Body of pancreas (tissue), 4 donors: Measurements from ENCODE around the gene ETV1. TPM values are rescaled to one million over a fixed set of nuclear protein-coding genes. Genes with fewer than 3 reads are reported as not detected.

Experiments used
- ATAC-seq: fragments of 150-250 bp; one replicate; pipeline ENCODE4 v1.9.1; 2016
- DNase-seq, 4 donors: peaks; one replicate each; pipeline ENCODE4 v3.0.0-alpha.2; 2019
- H3K27ac ChIP-seq, 4 donors: fragments of 200-600 bp; sonication (generic); 1 replicate in 3 of 4; 2 replicates in 1 of 4; pipeline versions ENCODE4 v1.5.1 to v1.6.1; 2016 to 2019; ENCODE audit warnings: mild to moderate bottlenecking in 1 of 4, mixed read lengths in 1 of 4, moderate library complexity in 1 of 4
- H3K27me3 ChIP-seq, 2 donors: fragments of 200-600 bp; sonication (generic); one replicate each; pipeline ENCODE4 v1.6.0; 2016; ENCODE audit warnings: mild to moderate bottlenecking in 1 of 2
- H3K36me3 ChIP-seq, 2 donors: fragments of 200-600 bp; sonication (generic); replicated peaks in 1 of 2; 2 replicates each; pipeline ENCODE4 v1.5.1; 2016; ENCODE audit warnings: low read depth in 2 of 2; ENCODE audit not compliant: insufficient read depth in 1 of 2
- H3K4me1 ChIP-seq: fragments of 200-600 bp; sonication (generic); one replicate; pipeline ENCODE4 v1.6.0; 2016
- H3K4me3 ChIP-seq, 2 donors: fragments of 200-600 bp; sonication (generic); 1 replicate in 1 of 2; 2 replicates in 1 of 2; pipeline ENCODE4 v1.5.1; 2016 to 2019
- H3K9me3 ChIP-seq, 3 donors: fragments of 200-600 bp; sonication (generic); 1 replicate in 2 of 3; 2 replicates in 1 of 3; pipeline ENCODE4 v1.5.1; 2016
- CTCF ChIP-seq, 7 experiments: fragments of 450-650 bp in 4 of 7; fragments of 200-600 bp in 3 of 7; sonication (generic) in 3 of 7; IDR thresholded peaks; one replicate each; pipeline ENCODE4 v1.5.1; 2016 to 2019; ENCODE audit warnings: antibody characterized with exemption in 7 of 7
- POLR2A ChIP-seq, 3 donors: fragments of 450-650 bp; IDR thresholded peaks; one replicate each; pipeline ENCODE4 v1.6.1; 2016; ENCODE audit warnings: antibody characterized with exemption in 3 of 3, mild to moderate bottlenecking in 2 of 3
- WGBS, 2 donors: methylation state at CpG; one replicate each; pipeline ENCODE4 v1.1.5; 2017; 5-methylcytosine and 5-hydroxymethylcytosine counted together
- intact Hi-C: fragments of 100-400 bp; cut with DNase I; formaldehyde crosslinking; loops from one replicate; pipeline ENCODE4 v1.15.1; 2023
- total RNA-seq, 2 donors: library from RNA; depleted of rRNA; stranded (reverse); fragments of >200 nt; gene quantifications; one replicate each; pipeline ENCODE4 v1.1.0, GENCODE V29; 2016

Gene ETV1
- total RNA-seq, 2 donors from 2014 or later, result 2.6 TPM

GRCh38 chr7:13897819-13898218 is 91.6 kb downstream of the ETV1 start:
- Histone ChIP-seq H3K27me3 (no peaks in the 10 kb centered on the region), H3K27ac (no peak overlapping the region), H3K9me3 (no peaks in the 10 kb centered on the region), H3K4me1 (peaks cover 7% of the 10 kb centered on the region), H3K4me3 (no peak overlapping the region), H3K36me3 (no peaks in the 10 kb centered on the region)
- intact Hi-C loops, result no loop called here
- ATAC-seq (no peak), DNase-seq (no peak)
- WGBS, 2 donors, result 53 to 69% methylated on average over 2 of the region's 2 CpGs
- TF ChIP-seq POLR2A (IDR thresholded peaks at IDR 0.05) (no peak), CTCF (IDR thresholded peaks at IDR 0.05) (no peak)

- 60 to 79% methylated on average over 4 of the region's 4 CpGs for WGBS, 2 donors
- no peak for ATAC-seq
- DNase-seq, result no peak
- intact Hi-C loops, result no loop called here
- Histone ChIP-seq H3K36me3 (no peaks in the 10 kb centered on the region), H3K9me3 (no peaks in the 10 kb centered on the region), H3K27me3 (no peaks in the 10 kb centered on the region), H3K4me3 (no peak overlapping the region), H3K4me1 (peaks cover 7% of the 10 kb centered on the region), H3K27ac (no peak overlapping the region)
- no peak for TF ChIP-seq CTCF (IDR thresholded peaks at IDR 0.05)
- TF ChIP-seq POLR2A (IDR thresholded peaks at IDR 0.05), result no peak
Measured at GRCh38 chr7:13894954-13895353, 94.5 kb downstream of the ETV1 start.

GRCh38 chr7:13894377-13894776 is 95.1 kb downstream of the ETV1 start:
- Histone ChIP-seq H3K27me3 (no peaks in the 10 kb centered on the region), H3K36me3 (no peaks in the 10 kb centered on the region), H3K9me3 (no peaks in the 10 kb centered on the region), H3K4me1 (peaks cover 2% of the 10 kb centered on the region), H3K4me3 (no peak overlapping the region), H3K27ac (no peak overlapping the region)
- intact Hi-C loops, result no loop called here
- ATAC-seq (no peak), DNase-seq (no peak)
- WGBS, 2 donors, result 67% methylated on average over 2 of the region's 2 CpGs
- TF ChIP-seq POLR2A (IDR thresholded peaks at IDR 0.05) (no peak), CTCF (IDR thresholded peaks at IDR 0.05) (no peak)

GRCh38 chr7:13890793-13891192 is 98.7 kb downstream of the ETV1 start:
- DNase-seq (no peak), ATAC-seq (no peak)
- H3K27ac ChIP-seq, result no peak overlapping the region
- H3K36me3 ChIP-seq, result no peaks in the 10 kb centered on the region
- TF ChIP-seq POLR2A (IDR thresholded peaks at IDR 0.05) (no peak), CTCF (IDR thresholded peaks at IDR 0.05) (no peak)
- intact Hi-C loops, result no loop called here
- WGBS, 2 donors, result 57 to 66% methylated on average over 4 of the region's 4 CpGs
- no peak overlapping the region for H3K4me3 ChIP-seq
- H3K9me3 ChIP-seq, result no peaks in the 10 kb centered on the region
- no peaks in the 10 kb centered on the region for H3K4me1 ChIP-seq
- H3K27me3 ChIP-seq, result no peaks in the 10 kb centered on the region

GRCh38 chr7:13886356-13886755 is 103.1 kb downstream of the ETV1 start:
- no peak overlapping the region for H3K4me3 ChIP-seq
- no peak overlapping the region for H3K27ac ChIP-seq
- no peaks in the 10 kb centered on the region for H3K9me3 ChIP-seq
- DNase-seq (no peak), ATAC-seq (no peak)
- intact Hi-C loops, result no loop called here
- no peaks in the 10 kb centered on the region for H3K36me3 ChIP-seq
- no peaks in the 10 kb centered on the region for H3K4me1 ChIP-seq
- H3K27me3 ChIP-seq, result no peaks in the 10 kb centered on the region
- 44 to 46% methylated on average over 2 of the region's 2 CpGs for WGBS, 2 donors
- TF ChIP-seq POLR2A (IDR thresholded peaks at IDR 0.05) (no peak), CTCF (IDR thresholded peaks at IDR 0.05) (no peak)
